ENCODE measurements around the gene PCSK5.

The PCSK5 gene

GRCh38 chr9:76153902-76154629 lies 263.6 kb downstream of the PCSK5 start:
- Mint-ChIP-seq H3K4me1 (no peaks in the 10 kb centered on the region), H3K9me3 (peaks cover 3% of the 10 kb centered on the region), H3K27me3 (no peaks in the 10 kb centered on the region), H3K27ac (no peak overlapping the region), H3K36me3 (no peaks in the 10 kb centered on the region), H3K4me3 (no peak overlapping the region)
- no peak for ATAC-seq

GRCh38 chr9:76155361-76155760 lies 264.9 kb downstream of the PCSK5 start:
- Mint-ChIP-seq H3K4me3 (no peak overlapping the region), H3K27ac (no peak overlapping the region), H3K27me3 (no peaks in the 10 kb centered on the region), H3K9me3 (peaks cover 3% of the 10 kb centered on the region), H3K36me3 (no peaks in the 10 kb centered on the region), H3K4me1 (no peaks in the 10 kb centered on the region)
- no peak for ATAC-seq

- no peaks in the 10 kb centered on the region for H3K36me3 Mint-ChIP-seq
- H3K9me3 Mint-ChIP-seq: peaks cover 3% of the 10 kb centered on the region
- H3K4me1 Mint-ChIP-seq: no peaks in the 10 kb centered on the region
- ATAC-seq: no peak
- no peak overlapping the region for H3K4me3 Mint-ChIP-seq
- no peaks in the 10 kb centered on the region for H3K27me3 Mint-ChIP-seq
- H3K27ac Mint-ChIP-seq: no peak overlapping the region
Measured at GRCh38 chr9:76158713-76159112, 268.2 kb downstream of the PCSK5 start.

GRCh38 chr9:76159293-76159926 lies 268.9 kb downstream of the PCSK5 start:
- ATAC-seq: no peak
- H3K36me3 Mint-ChIP-seq: no peaks in the 10 kb centered on the region
- H3K4me1 Mint-ChIP-seq: no peaks in the 10 kb centered on the region
- no peaks in the 10 kb centered on the region for H3K27me3 Mint-ChIP-seq
- H3K4me3 Mint-ChIP-seq: no peak overlapping the region
- peaks cover 3% of the 10 kb centered on the region for H3K9me3 Mint-ChIP-seq
- H3K27ac Mint-ChIP-seq: no peak overlapping the region

- no peaks in the 10 kb centered on the region for H3K27me3 Mint-ChIP-seq
- H3K36me3 Mint-ChIP-seq: no peaks in the 10 kb centered on the region
Measured at GRCh38 chr9:76161106-76161505, 270.6 kb downstream of the PCSK5 start.

GRCh38 chr9:76161541-76161940 lies 271.1 kb downstream of the PCSK5 start:
- no peak for ATAC-seq
- no peaks in the 10 kb centered on the region for H3K36me3 Mint-ChIP-seq

More at GRCh38 chr9:76161106-76161505, 270.6 kb downstream of the PCSK5 start:
- ATAC-seq: no peak
- Mint-ChIP-seq H3K4me3 (no peak overlapping the region), H3K27ac (no peak overlapping the region), H3K4me1 (no peaks in the 10 kb centered on the region), H3K9me3 (no peaks in the 10 kb centered on the region)

GRCh38 chr9:76162086-76162730 lies 271.7 kb downstream of the PCSK5 start:
- H3K36me3 Mint-ChIP-seq: no peaks in the 10 kb centered on the region
- H3K4me1 Mint-ChIP-seq: no peaks in the 10 kb centered on the region
- H3K9me3 Mint-ChIP-seq: no peaks in the 10 kb centered on the region
- H3K27ac Mint-ChIP-seq: no peak overlapping the region
- no peak overlapping the region for H3K4me3 Mint-ChIP-seq
- ATAC-seq: no peak
- no peaks in the 10 kb centered on the region for H3K27me3 Mint-ChIP-seq

More at GRCh38 chr9:76161541-76161940, 271.1 kb downstream of the PCSK5 start:
- no peak overlapping the region for H3K4me3 Mint-ChIP-seq
- H3K27me3 Mint-ChIP-seq: no peaks in the 10 kb centered on the region
- no peaks in the 10 kb centered on the region for H3K4me1 Mint-ChIP-seq
- no peaks in the 10 kb centered on the region for H3K9me3 Mint-ChIP-seq
- H3K27ac Mint-ChIP-seq: no peak overlapping the region

- H3K27me3 Mint-ChIP-seq: no peaks in the 10 kb centered on the region
- no peaks in the 10 kb centered on the region for H3K4me1 Mint-ChIP-seq
- no peak for ATAC-seq
- no peak overlapping the region for H3K27ac Mint-ChIP-seq
- H3K4me3 Mint-ChIP-seq: no peak overlapping the region
- no peaks in the 10 kb centered on the region for H3K9me3 Mint-ChIP-seq
- no peaks in the 10 kb centered on the region for H3K36me3 Mint-ChIP-seq
Measured at GRCh38 chr9:76162751-76163500, 272.5 kb downstream of the PCSK5 start.

GRCh38 chr9:76166526-76166925 lies 276.1 kb downstream of the PCSK5 start:
- no peaks in the 10 kb centered on the region for H3K9me3 Mint-ChIP-seq
- H3K27ac Mint-ChIP-seq: no peak overlapping the region
- ATAC-seq: no peak
- no peaks in the 10 kb centered on the region for H3K36me3 Mint-ChIP-seq
- no peak overlapping the region for H3K4me3 Mint-ChIP-seq
- no peaks in the 10 kb centered on the region for H3K4me1 Mint-ChIP-seq
- H3K27me3 Mint-ChIP-seq: no peaks in the 10 kb centered on the region

- no peaks in the 10 kb centered on the region for H3K27me3 Mint-ChIP-seq
Measured at GRCh38 chr9:76176171-76176570, 285.7 kb downstream of the PCSK5 start.

GRCh38 chr9:76177931-76178330 lies 287.5 kb downstream of the PCSK5 start:
- Mint-ChIP-seq H3K27ac (no peak overlapping the region), H3K9me3 (peaks cover 3% of the 10 kb centered on the region), H3K4me1 (no peaks in the 10 kb centered on the region), H3K36me3 (no peaks in the 10 kb centered on the region), H3K27me3 (no peaks in the 10 kb centered on the region), H3K4me3 (no peak overlapping the region)
- no peak for ATAC-seq

More at GRCh38 chr9:76176171-76176570, 285.7 kb downstream of the PCSK5 start:
- Mint-ChIP-seq H3K36me3 (no peaks in the 10 kb centered on the region), H3K4me3 (no peak overlapping the region), H3K27ac (no peak overlapping the region), H3K9me3 (peaks cover 3% of the 10 kb centered on the region), H3K4me1 (no peaks in the 10 kb centered on the region)
- ATAC-seq: no peak

GRCh38 chr9:76180541-76180940 lies 290.1 kb downstream of the PCSK5 start:
- no peak overlapping the region for H3K4me3 Mint-ChIP-seq
- no peak overlapping the region for H3K27ac Mint-ChIP-seq
- no peaks in the 10 kb centered on the region for H3K4me1 Mint-ChIP-seq
- H3K36me3 Mint-ChIP-seq: no peaks in the 10 kb centered on the region
- no peak for ATAC-seq
- no peaks in the 10 kb centered on the region for H3K27me3 Mint-ChIP-seq
- H3K9me3 Mint-ChIP-seq: no peaks in the 10 kb centered on the region

- H3K27ac Mint-ChIP-seq: no peak overlapping the region
- no peaks in the 10 kb centered on the region for H3K36me3 Mint-ChIP-seq
- H3K27me3 Mint-ChIP-seq: no peaks in the 10 kb centered on the region
- no peak overlapping the region for H3K4me3 Mint-ChIP-seq
- H3K9me3 Mint-ChIP-seq: no peaks in the 10 kb centered on the region
- ATAC-seq: no peak
- no peaks in the 10 kb centered on the region for H3K4me1 Mint-ChIP-seq
Measured at GRCh38 chr9:76181020-76181641, 290.7 kb downstream of the PCSK5 start.

GRCh38 chr9:76181781-76182180 lies 291.3 kb downstream of the PCSK5 start:
- no peaks in the 10 kb centered on the region for H3K36me3 Mint-ChIP-seq
- ATAC-seq: no peak
- H3K9me3 Mint-ChIP-seq: no peaks in the 10 kb centered on the region
- no peak overlapping the region for H3K27ac Mint-ChIP-seq
- no peaks in the 10 kb centered on the region for H3K4me1 Mint-ChIP-seq
- H3K4me3 Mint-ChIP-seq: no peak overlapping the region
- no peaks in the 10 kb centered on the region for H3K27me3 Mint-ChIP-seq

GRCh38 chr9:76185432-76185831 lies 295.0 kb downstream of the PCSK5 start:
- no peaks in the 10 kb centered on the region for H3K36me3 Mint-ChIP-seq
- ATAC-seq: no peak
- H3K27me3 Mint-ChIP-seq: no peaks in the 10 kb centered on the region
- no peaks in the 10 kb centered on the region for H3K4me1 Mint-ChIP-seq
- H3K27ac Mint-ChIP-seq: no peak overlapping the region
- no peak overlapping the region for H3K4me3 Mint-ChIP-seq
- H3K9me3 Mint-ChIP-seq: no peaks in the 10 kb centered on the region

All from stimulated activated memory B cell treated with anti-CD40 and anti-IgM and Interleukin-4, amounts not matched to agents 10 μg/mL and 1 μg/mL and 100 μg/mL, for 72 hours (primary cell).